Omental fat pad (tissue), 4 donors: ENCODE data around the gene PPP2R5E. TPM values are rescaled to one million over a fixed set of nuclear protein-coding genes. Genes with fewer than 3 reads are reported as not detected.
A peak's percentile ranks its signal among the peaks of the same experiment; 100 is the strongest.

ENCODE experiments used
- ATAC-seq: fragments of 150-250 bp; one replicate; pipeline ENCODE4 v1.9.1; 2016; ENCODE audit warnings: mild to moderate bottlenecking, moderate library complexity; ENCODE audit not compliant: low FRiP score
- DNase-seq: peaks from one replicate; pipeline ENCODE4 v3.0.0-alpha.2; 2019; ENCODE audit warnings: low spot score
- CTCF ChIP-seq, 3 donors: fragments of 450-650 bp; IDR thresholded peaks; one replicate each; pipeline ENCODE4 v1.5.1; 2016 to 2017; ENCODE audit warnings: antibody characterized with exemption in 3 of 3, mild to moderate bottlenecking in 3 of 3, moderate library complexity in 2 of 3
- total RNA-seq, 4 donors: library from RNA; depleted of rRNA; stranded (reverse); fragments of >200 nt; gene quantifications; one replicate each; pipeline ENCODE4 v1.1.0, GENCODE V29; 2016

Gene PPP2R5E
- total RNA-seq, 4 donors from 2014 or later = 17.0 to 23.3 (median 21.0) TPM

DNA sequence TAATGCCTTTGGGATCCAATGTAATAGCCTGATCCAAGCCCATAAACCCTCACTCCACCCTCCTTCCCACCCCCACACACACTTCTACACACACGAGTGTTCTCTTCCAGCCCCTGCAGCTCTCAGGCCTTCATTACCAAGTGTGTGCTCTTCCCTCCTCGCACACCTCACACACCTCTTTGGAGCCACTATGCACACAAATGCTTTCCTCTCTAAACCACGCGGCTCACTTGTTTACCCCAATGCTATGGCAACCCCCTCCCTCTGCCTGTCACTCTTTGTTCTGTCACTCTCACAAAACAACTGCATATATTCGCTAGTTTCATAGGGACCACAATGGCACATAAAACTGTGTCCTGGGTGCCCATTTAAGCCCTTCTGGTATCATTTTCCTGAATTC is 35.1 kb downstream of the PPP2R5E start:
- ATAC-seq (no peak), DNase-seq (no peak)
- TF ChIP-seq CTCF (IDR thresholded peaks at IDR 0.05) = no peak

GRCh38 chr14:63504648-63505047 is 38.5 kb downstream of the PPP2R5E start:
- TF ChIP-seq CTCF (IDR thresholded peaks at IDR 0.05) = no peak
- DNase-seq (no peak), ATAC-seq (no peak)

DNA sequence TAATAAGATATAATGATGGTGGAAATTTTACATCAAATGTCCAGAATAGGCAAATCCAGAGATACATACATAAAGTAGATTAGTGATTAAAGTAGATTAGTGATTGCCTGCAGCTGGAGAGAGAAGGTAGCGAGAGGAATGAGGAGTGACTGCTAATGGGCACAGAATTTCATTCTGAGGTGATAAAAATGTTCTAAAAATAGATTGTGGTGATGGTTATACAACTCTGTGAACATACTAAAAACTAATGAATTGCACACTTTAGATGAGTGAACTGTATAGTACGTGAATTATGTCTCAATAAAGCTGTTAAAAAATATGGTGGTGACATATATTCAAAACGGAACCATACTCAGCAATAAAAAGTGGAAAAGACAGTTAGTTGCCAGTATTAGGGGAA is 41.7 kb downstream of the PPP2R5E start:
- ATAC-seq = no peak
- TF ChIP-seq CTCF (IDR thresholded peaks at IDR 0.05) = no peak
- DNase-seq = no peak

DNA sequence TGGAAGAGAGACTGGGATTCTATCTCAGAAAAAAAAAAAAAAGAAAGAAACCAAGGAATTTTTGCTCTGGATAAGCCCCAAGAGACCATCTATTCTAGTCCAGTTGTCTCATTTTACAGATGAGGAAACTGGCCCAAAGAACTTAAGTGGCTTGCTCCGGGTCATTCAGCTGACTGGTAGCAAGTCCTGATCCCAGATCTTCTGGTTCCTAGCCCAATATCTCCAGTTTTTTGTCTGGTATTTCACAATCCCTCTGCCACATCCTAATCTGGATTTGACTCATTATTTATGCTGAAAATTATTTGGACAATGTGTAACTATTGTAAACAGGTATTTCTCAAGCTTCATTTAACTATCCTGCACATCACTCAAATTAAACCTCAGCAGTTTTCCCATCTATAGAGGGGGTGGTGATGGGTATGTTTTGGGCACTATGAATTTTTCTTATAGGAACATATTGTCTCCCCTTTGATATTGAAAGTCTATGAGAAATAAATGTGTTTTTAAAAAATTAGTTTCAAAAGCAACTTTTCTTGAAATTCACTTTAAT is 43.4 kb downstream of the PPP2R5E start:
- ATAC-seq (peak; percentile 41), DNase-seq (no peak)
- no peak for TF ChIP-seq CTCF (IDR thresholded peaks at IDR 0.05)

- TF ChIP-seq CTCF (IDR thresholded peaks at IDR 0.05) = no peak
- ATAC-seq (no peak), DNase-seq (no peak)
Observed at GRCh38 chr14:63496837-63497400, 46.3 kb downstream of the PPP2R5E start.

- no peak for TF ChIP-seq CTCF (IDR thresholded peaks at IDR 0.05)
- DNase-seq (no peak), ATAC-seq (no peak)
Observed at GRCh38 chr14:63493246-63493645, 49.9 kb downstream of the PPP2R5E start.

DNA sequence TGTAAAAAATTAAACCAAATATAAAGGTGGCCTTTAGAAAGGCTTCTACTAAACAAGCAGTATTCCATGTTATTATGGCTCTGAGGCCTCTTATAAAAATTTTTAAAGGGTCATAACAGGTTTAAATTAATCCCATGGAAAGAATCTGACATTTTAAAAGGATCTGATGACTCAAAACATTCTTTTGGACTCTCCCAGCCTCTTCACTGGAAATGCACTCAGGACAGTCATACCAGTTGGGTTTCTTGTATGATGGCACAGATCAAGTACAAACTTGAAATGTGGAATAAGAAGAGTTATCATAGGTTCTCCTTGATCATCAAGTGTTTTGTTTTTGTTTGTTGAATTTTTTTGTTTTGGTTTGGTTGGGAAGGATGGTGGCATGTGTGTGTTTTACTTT is 50.8 kb downstream of the PPP2R5E start:
- TF ChIP-seq CTCF (IDR thresholded peaks at IDR 0.05) = no peak
- ATAC-seq (peak; percentile 88), DNase-seq (no peak)
